Activated CD8-positive, alpha-beta T cell treated with anti-CD3 and anti-CD28 coated beads, Interleukin-2, amount 10 ng/mL, durations not matched to agents 7 days and 5 days (primary cell): ENCODE measurements around the gene SMG6. TPM values are rescaled to one million over a fixed set of nuclear protein-coding genes. Genes with fewer than 3 reads are reported as not detected.

Experiments used
- ATAC-seq: fragments of 150-1000 bp; cut with Tn5 transposase; one replicate; pipeline ENCODE4 v1.10.0; 2021; ENCODE audit warnings: moderate library complexity
- CTCF ChIA-PET: fragments of 350-600 bp; sonication (Branson Sonifier 250); formaldehyde crosslinking; loops from one replicate; lab custom pipeline; 2021; ENCODE audit warnings: antibody characterized with exemption; lab: Charles Lee
- POLR2A ChIA-PET: fragments of 350-600 bp; sonication (Branson Sonifier 250); formaldehyde crosslinking; loops from one replicate; lab custom pipeline; 2021; ENCODE audit warnings: antibody characterized with exemption; lab: Charles Lee
- DNase-seq: peaks from one replicate; pipeline ENCODE4 v3.0.0-alpha.2; 2020
- H3K27ac Mint-ChIP-seq: one replicate; pipeline ENCODE4 v1.8.0; 2021; ENCODE audit warnings: mild to moderate bottlenecking, mixed read lengths
- H3K27me3 Mint-ChIP-seq: one replicate; pipeline ENCODE4 v1.8.0; 2021; ENCODE audit warnings: low read depth, mixed read lengths
- H3K36me3 Mint-ChIP-seq: one replicate; pipeline ENCODE4 v1.8.0; 2021; ENCODE audit warnings: low read depth, mixed read lengths
- H3K4me1 Mint-ChIP-seq: one replicate; pipeline ENCODE4 v1.8.0; 2021; ENCODE audit warnings: low read depth, mixed read lengths
- H3K4me3 Mint-ChIP-seq: one replicate; pipeline ENCODE4 v1.8.0; 2021; ENCODE audit warnings: mild to moderate bottlenecking, mixed read lengths
- H3K9me3 Mint-ChIP-seq: one replicate; pipeline ENCODE4 v1.8.0; 2022; ENCODE audit warnings: mixed read lengths; ENCODE audit not compliant: insufficient read depth
- total RNA-seq, 2 experiments: library from RNA; stranded (reverse); gene quantifications; one replicate each; pipeline ENCODE4 v1.2.3, GENCODE V29; 2021

SMG6 gene
- total RNA-seq, 2 experiments from 2014 or later: 49.8 to 55.9 TPM

DNA sequence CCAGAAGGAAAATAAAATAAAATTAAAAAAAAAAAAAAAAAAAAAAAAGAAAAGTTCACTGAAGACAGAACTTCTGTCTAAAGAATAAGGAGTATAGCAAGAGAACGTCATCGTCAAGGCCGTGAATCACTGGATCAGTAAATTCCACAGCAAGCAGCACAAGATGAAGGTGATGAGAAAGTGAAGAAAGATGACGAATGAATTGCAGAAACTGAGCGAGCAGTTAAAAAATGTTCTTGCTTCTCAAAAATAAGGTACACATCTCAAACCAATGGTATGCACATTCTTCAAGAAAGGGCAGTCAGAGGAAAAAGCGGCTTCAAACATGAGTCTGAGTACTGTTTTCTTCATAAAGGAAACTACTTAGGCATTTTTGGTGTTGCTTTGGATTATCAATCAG, 104.7 kb downstream of the SMG6 start:
- peaks cover 67% of the 10 kb centered on the region for H3K4me1 Mint-ChIP-seq
- no peak for ATAC-seq

DNA sequence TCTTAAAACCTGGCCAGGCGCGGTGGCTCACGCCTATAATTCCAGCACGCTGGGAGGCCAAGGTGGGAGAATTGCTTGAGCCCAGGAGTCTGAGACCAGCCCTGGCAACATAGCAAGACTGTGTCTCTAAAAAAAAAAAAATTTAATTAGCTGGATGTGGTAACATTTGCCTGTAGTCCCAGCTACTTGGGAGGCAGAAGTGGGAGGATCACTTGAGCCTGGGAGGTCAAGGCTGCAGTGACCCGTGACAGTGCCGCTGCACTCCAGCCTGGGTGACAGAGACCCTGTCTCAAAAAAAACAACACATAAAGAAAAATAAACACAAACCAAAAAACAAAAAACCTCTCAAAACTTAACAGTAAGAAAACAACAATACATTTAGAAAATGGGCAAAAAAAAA, 106.3 kb downstream of the SMG6 start:
- no peak for DNase-seq
- Mint-ChIP-seq H3K4me3 (no peak overlapping the region), H3K4me1 (peaks cover 67% of the 10 kb centered on the region), H3K27ac (no peak overlapping the region), H3K9me3 (no peaks in the 10 kb centered on the region), H3K27me3 (no peaks in the 10 kb centered on the region), H3K36me3 (peaks cover 51% of the 10 kb centered on the region)
- ChIA-PET CTCF (interaction anchor here (0.7 to 1.0 kb wide), 2 partner anchors 17 to 47 kb away, joined by 3 read pairs; no protein-coding TSS in a partner anchor), POLR2A (no interaction called here)
- no peak for ATAC-seq

More for the DNA sequence above, 104.7 kb downstream of the SMG6 start:
- Mint-ChIP-seq H3K4me3 (no peak overlapping the region), H3K27me3 (no peaks in the 10 kb centered on the region), H3K36me3 (peaks cover 54% of the 10 kb centered on the region), H3K27ac (no peak overlapping the region), H3K9me3 (no peaks in the 10 kb centered on the region)
- ChIA-PET POLR2A (interaction anchor here (0.7 kb wide), 1 partner anchor 112 kb away, joined by 3 read pairs; no protein-coding TSS in a partner anchor), CTCF (interaction anchor here (1.0 to 1.4 kb wide), 4 partner anchors 10 to 143 kb away, joined by 3 to 6 read pairs (median 4); no protein-coding TSS in a partner anchor)
- no peak for DNase-seq

DNA sequence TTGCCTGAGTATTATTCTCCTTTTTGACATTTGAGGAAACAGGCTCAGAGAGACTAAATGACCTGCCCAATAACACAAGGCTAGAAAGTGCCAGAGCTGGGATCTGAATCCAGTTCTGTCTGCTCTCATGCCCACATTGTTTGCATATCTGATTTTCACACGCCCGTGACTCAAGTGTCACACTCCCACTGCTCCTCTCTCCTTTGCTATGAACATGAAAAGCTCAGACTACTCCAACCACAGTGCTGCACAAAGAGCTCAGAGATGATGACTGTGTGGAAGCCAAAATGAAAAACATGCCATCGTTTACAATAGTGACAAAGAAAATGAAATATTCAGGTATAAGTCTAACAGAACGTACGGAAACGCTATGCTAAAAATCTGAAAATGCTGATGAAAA, 107.9 kb downstream of the SMG6 start:
- CTCF ChIA-PET: interaction anchor here (1.0 to 2.0 kb wide), 5 partner anchors 36 to 137 kb away, joined by 3 to 10 read pairs (median 3); no protein-coding TSS in a partner anchor
- H3K9me3 Mint-ChIP-seq: no peaks in the 10 kb centered on the region
- no peak for DNase-seq
- no peak for ATAC-seq
- peaks cover 53% of the 10 kb centered on the region for H3K36me3 Mint-ChIP-seq
- no peaks in the 10 kb centered on the region for H3K27me3 Mint-ChIP-seq
- POLR2A ChIA-PET: interaction anchor here (1.1 kb wide), 1 partner anchor 18 kb away, joined by 3 read pairs; no protein-coding TSS in a partner anchor
- H3K4me3 Mint-ChIP-seq: no peak overlapping the region
- peak overlapping the region; percentile 13 for H3K27ac Mint-ChIP-seq
- H3K4me1 Mint-ChIP-seq: peaks cover 68% of the 10 kb centered on the region

DNA sequence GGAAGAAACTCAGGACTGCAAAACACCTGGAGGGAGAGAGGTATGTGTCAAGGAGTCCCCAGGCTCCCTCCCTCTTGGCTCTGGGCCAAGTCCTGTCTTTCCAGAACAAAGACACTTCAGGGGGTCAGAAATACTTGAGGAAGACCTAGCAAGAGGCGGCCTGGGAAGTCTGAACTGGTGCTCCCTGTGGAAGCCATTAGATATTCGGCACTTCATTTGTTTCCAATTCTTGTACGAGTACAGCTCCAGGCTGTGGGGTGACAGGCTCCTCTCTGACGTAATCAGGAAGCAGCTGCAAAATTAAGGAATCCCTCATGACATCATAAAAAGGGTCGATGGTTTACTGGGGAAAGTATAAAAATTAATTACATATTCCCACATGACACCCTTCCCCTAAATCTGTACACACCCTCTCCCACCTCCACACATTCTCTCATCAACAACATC, 108.7 kb downstream of the SMG6 start:
- Mint-ChIP-seq H3K4me1 (peaks cover 76% of the 10 kb centered on the region), H3K36me3 (peaks cover 54% of the 10 kb centered on the region), H3K27me3 (no peaks in the 10 kb centered on the region), H3K9me3 (no peaks in the 10 kb centered on the region), H3K4me3 (no peak overlapping the region), H3K27ac (no peak overlapping the region)
- ATAC-seq: no peak
- ChIA-PET POLR2A (interaction anchor here (1.1 kb wide), 1 partner anchor 19 kb away, joined by 3 read pairs; no protein-coding TSS in a partner anchor), CTCF (interaction anchor here (1.2 to 2.1 kb wide), 5 partner anchors 35 to 136 kb away, joined by 3 to 10 read pairs (median 3); no protein-coding TSS in a partner anchor)
- DNase-seq: no peak

DNA sequence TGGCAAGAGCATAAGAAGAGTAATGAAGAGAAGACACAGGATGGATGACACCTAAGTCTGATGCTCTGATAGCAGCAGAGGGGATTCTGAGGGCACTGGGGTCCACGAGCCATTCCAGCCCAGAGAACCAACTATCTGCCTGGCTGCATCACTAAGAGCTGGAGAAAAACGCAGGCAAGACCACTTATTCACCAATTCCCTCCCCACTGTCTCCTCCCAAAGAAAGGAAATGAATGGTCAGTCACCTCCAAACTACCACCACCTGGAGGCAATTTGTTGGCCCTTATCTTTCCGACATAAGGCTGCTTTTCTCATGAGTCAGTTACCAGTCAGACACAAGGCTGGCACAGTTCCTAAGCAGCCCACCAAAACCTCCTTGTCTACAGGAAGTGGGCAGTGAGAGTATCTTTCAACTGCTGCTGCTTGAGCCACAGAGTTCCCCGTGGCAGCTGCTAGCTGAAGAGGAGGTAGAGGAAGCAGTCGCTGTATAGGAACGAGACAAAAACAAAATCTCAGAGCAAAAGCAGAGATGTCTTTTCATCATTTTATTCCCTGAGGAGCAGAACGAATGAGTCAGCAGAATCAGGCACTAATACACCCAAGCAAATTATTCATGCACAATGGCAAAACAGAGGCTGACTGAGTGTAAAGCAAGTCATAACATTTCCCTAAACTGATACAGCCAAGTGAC, 111.1 kb downstream of the SMG6 start:
- peaks cover 80% of the 10 kb centered on the region for H3K4me1 Mint-ChIP-seq
- no peaks in the 10 kb centered on the region for H3K27me3 Mint-ChIP-seq
- POLR2A ChIA-PET: no interaction called here
- H3K36me3 Mint-ChIP-seq: peaks cover 59% of the 10 kb centered on the region
- H3K27ac Mint-ChIP-seq: peak overlapping the region; percentile 83
- DNase-seq (peak; percentile 80), ATAC-seq (peak; percentile 93)
- H3K4me3 Mint-ChIP-seq: peak overlapping the region; percentile 52
- CTCF ChIA-PET: interaction anchor here (0.9 to 2.1 kb wide), 5 partner anchors 15 to 190 kb away, joined by 3 to 10 read pairs (median 4); no protein-coding TSS in a partner anchor
- H3K9me3 Mint-ChIP-seq: no peaks in the 10 kb centered on the region

DNA sequence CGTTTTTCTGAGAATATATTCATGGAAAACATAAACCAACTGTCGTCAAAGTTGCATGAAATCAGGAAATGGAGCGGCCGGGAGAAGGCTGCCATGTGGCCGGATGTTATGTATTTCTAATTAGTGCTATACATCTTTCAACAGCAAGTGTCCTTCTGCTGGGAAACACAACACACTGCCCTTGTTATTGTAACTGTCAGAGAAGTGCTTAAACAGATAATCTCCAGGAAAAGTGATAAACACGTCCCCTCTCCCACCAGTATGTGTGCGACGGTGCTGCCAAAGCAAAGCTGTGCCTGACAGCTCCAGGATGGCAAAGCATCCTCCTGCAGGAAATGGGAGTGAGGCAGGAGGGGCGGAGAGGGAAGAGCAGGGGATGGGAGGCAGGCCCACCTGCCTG, 111.8 kb downstream of the SMG6 start:
- ChIA-PET POLR2A (no interaction called here), CTCF (interaction anchor here (0.9 kb wide), 1 partner anchor 14 kb away, joined by 3 read pairs; no protein-coding TSS in a partner anchor)
- DNase-seq (no peak), ATAC-seq (no peak)
- no peaks in the 10 kb centered on the region for H3K9me3 Mint-ChIP-seq
- H3K36me3 Mint-ChIP-seq: peaks cover 62% of the 10 kb centered on the region
- H3K4me1 Mint-ChIP-seq: peaks cover 75% of the 10 kb centered on the region
- no peak overlapping the region for H3K4me3 Mint-ChIP-seq
- peak overlapping the region; percentile 83 for H3K27ac Mint-ChIP-seq
- no peaks in the 10 kb centered on the region for H3K27me3 Mint-ChIP-seq

DNA sequence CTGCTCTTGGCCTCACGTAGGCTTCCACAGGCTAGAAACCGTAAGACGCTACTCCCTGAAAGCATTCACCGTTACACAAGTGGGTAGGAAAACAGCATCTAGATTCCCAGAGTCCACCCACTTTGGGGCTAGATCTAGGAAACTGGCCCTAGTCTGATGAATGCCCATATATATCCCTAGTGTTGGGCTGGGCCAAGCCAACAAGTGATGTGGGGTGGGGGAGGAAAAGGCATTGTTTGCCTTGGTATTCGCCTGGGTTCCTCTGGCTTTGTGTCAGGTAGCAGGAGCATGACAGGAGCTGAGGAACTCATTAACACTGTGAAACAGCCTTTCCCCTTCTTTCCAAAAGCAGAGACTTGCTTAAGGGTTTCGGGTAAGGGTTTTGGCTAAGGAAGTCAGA, 112.4 kb downstream of the SMG6 start:
- H3K4me1 Mint-ChIP-seq: peaks cover 74% of the 10 kb centered on the region
- H3K36me3 Mint-ChIP-seq: peaks cover 62% of the 10 kb centered on the region
- no peak for DNase-seq

DNA sequence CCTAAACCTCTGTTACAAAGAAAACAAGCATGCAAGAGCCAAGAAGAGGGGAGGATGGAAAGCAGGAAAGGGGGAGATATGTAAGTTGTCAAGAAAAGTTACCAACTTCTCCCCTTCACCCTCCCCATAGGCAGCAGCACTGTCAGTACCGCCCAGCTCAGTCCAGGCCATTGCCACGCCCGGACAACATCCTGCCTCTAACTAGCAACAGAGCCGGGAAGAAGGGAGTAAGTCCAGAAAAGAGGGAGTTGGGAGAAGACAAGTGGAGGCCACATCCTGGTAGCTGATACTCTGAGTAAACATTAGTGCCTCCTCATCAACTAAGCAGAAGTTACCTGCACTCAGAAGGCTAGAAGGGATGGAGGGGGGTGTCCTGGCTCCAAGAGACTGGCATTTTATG, 113.6 kb downstream of the SMG6 start:
- CTCF ChIA-PET: interaction anchor here (1.3 to 1.9 kb wide), 3 partner anchors 10 to 226 kb away, joined by 3 to 8 read pairs (median 3); no protein-coding TSS in a partner anchor
- POLR2A ChIA-PET: interaction anchor here (1.0 kb wide), 1 partner anchor 14 kb away, joined by 3 read pairs; no protein-coding TSS in a partner anchor
- no peak for ATAC-seq
- Mint-ChIP-seq H3K36me3 (peaks cover 66% of the 10 kb centered on the region), H3K27me3 (no peaks in the 10 kb centered on the region), H3K4me3 (no peak overlapping the region), H3K27ac (peak overlapping the region; percentile 18), H3K9me3 (no peaks in the 10 kb centered on the region), H3K4me1 (peaks cover 74% of the 10 kb centered on the region)
- no peak for DNase-seq

More for the DNA sequence above, 112.4 kb downstream of the SMG6 start:
- no peak for ATAC-seq
- POLR2A ChIA-PET: no interaction called here
- no peak overlapping the region for H3K4me3 Mint-ChIP-seq
- CTCF ChIA-PET: no interaction called here
- H3K27ac Mint-ChIP-seq: no peak overlapping the region
- H3K9me3 Mint-ChIP-seq: no peaks in the 10 kb centered on the region
- H3K27me3 Mint-ChIP-seq: no peaks in the 10 kb centered on the region

DNA sequence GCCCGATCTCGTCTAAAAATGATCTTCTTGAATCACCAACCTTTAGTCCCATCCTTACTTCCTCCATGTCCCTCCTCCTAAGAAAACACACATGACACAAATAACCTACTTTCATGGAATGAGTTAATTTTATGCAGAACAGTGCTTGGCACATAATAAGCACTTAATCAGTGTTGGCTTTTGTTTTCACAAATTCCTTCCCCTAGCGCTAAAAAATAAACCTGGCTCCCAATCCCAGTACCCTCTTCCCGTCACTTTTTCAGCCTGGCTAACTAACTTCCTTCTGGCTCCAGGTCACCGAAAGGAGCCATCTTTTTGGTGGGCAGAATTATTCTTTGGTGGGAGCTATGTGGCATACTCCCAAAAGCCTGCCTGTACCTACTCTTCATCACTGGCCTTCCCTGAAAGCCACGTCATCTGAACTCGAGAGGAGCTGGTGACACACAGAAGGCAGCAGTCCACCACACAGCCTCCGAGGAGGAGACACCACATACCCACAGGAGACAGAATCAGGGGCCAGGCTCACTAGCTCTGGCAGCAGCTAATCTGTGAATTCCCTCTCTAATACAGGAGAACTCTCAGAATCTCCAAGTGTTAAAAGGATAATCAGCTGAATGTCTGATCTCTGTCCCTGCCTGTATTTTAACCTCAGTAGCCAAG, 114.5 kb downstream of the SMG6 start:
- ATAC-seq (no peak), DNase-seq (no peak)
- Mint-ChIP-seq H3K27me3 (no peaks in the 10 kb centered on the region), H3K36me3 (peaks cover 58% of the 10 kb centered on the region), H3K4me3 (no peak overlapping the region), H3K4me1 (peaks cover 65% of the 10 kb centered on the region), H3K9me3 (no peaks in the 10 kb centered on the region), H3K27ac (no peak overlapping the region)
- ChIA-PET POLR2A (interaction anchor here (1.0 kb wide), 1 partner anchor 14 kb away, joined by 3 read pairs; no protein-coding TSS in a partner anchor), CTCF (interaction anchor here (0.8 to 1.9 kb wide), 3 partner anchors 9 to 56 kb away, joined by 3 to 8 read pairs (median 4); no protein-coding TSS in a partner anchor)

DNA sequence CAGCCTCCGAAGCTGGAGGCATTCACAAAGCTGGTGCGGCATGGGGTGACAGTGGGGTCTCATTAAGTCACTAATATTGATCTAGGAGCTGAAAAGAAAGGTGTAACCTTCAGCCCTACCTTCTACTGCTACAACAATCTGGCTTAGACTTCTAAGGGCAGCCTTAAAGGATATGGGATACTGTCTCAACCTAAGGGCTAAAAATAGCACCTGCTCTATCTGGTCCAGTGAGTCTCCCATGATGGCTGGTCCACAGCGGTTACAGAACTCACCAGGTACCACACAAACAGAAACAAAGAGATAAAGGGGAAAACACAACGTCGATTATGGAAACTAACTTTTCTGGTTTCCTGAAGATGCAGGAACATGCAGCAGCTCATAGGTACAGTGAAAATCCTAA, 115.8 kb downstream of the SMG6 start:
- no peak overlapping the region for H3K27ac Mint-ChIP-seq
- no peaks in the 10 kb centered on the region for H3K9me3 Mint-ChIP-seq
- ATAC-seq (no peak), DNase-seq (no peak)
- H3K27me3 Mint-ChIP-seq: no peaks in the 10 kb centered on the region
- H3K4me3 Mint-ChIP-seq: no peak overlapping the region
- peaks cover 55% of the 10 kb centered on the region for H3K4me1 Mint-ChIP-seq
- H3K36me3 Mint-ChIP-seq: peaks cover 58% of the 10 kb centered on the region
- CTCF ChIA-PET: no interaction called here
- POLR2A ChIA-PET: no interaction called here

DNA sequence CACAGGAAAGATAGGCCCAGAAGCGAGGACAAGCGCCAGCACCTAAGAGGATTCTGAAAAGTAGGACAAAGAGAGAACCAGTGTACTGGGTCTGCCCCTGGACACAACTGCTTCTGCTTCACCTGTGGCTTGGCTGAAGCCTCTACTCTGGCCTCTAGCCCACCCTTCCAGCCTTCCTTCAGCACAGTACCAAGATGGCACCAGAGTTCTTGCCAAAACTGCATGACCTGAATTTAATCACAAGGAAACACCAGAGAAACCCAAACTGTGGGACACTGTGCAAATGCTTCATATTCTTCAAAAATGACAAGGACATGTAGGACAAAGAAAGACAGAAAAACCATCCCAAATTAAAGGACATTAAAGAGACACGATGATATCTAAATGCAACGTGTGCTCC, 116.6 kb downstream of the SMG6 start:
- CTCF ChIA-PET: interaction anchor here (1.1 kb wide), 1 partner anchor 11 kb away, joined by 3 read pairs; no protein-coding TSS in a partner anchor
- Mint-ChIP-seq H3K9me3 (no peaks in the 10 kb centered on the region), H3K4me1 (peaks cover 53% of the 10 kb centered on the region), H3K27ac (no peak overlapping the region), H3K27me3 (no peaks in the 10 kb centered on the region), H3K36me3 (peaks cover 56% of the 10 kb centered on the region), H3K4me3 (no peak overlapping the region)
- no peak for DNase-seq
- POLR2A ChIA-PET: no interaction called here
- ATAC-seq: no peak
